ENCODE data around the gene BTBD9.

The BTBD9 gene

GRCh38 chr6:38341496-38341895 lies 298.2 kb downstream of the BTBD9 start:
- Histone ChIP-seq H3K27me3 (ENCODE audit: control insufficient read depth, insufficient read depth, low read length) (no peaks in the 10 kb centered on the region), H3K27ac (ENCODE audit: low read length) (no peak overlapping the region), H3K36me3 (ENCODE audit: control insufficient read depth, insufficient read depth, low read length) (no peaks in the 10 kb centered on the region), H3K4me3 (ENCODE audit: low read length) (no peak overlapping the region), H3K4me1 (ENCODE audit: control insufficient read depth, insufficient read depth, low read length) (no peaks in the 10 kb centered on the region), H3K9me3 (ENCODE audit: control insufficient read depth, insufficient read depth, low read length) (no peaks in the 10 kb centered on the region)
- no peak for DNase-seq (ENCODE audit: low read depth, low spot score)
- WGBS (ENCODE audit: insufficient coverage, insufficient read length): no CpG with 5 or more reads among the region's 1 CpG

GRCh38 chr6:38339914-38340313 lies 299.8 kb downstream of the BTBD9 start:
- H3K27me3 ChIP-seq (ENCODE audit: control insufficient read depth, insufficient read depth, low read length): no peaks in the 10 kb centered on the region
- no CpG with 5 or more reads among the region's 3 CpGs for WGBS (ENCODE audit: insufficient coverage, insufficient read length)
- no peak overlapping the region for H3K27ac ChIP-seq (ENCODE audit: low read length)
- H3K4me1 ChIP-seq (ENCODE audit: control insufficient read depth, insufficient read depth, low read length): no peaks in the 10 kb centered on the region
- no peak overlapping the region for H3K4me3 ChIP-seq (ENCODE audit: low read length)
- no peaks in the 10 kb centered on the region for H3K9me3 ChIP-seq (ENCODE audit: control insufficient read depth, insufficient read depth, low read length)
- DNase-seq (ENCODE audit: low read depth, low spot score): no peak
- H3K36me3 ChIP-seq (ENCODE audit: control insufficient read depth, insufficient read depth, low read length): no peaks in the 10 kb centered on the region

- Histone ChIP-seq H3K27ac (ENCODE audit: low read length) (no peak overlapping the region), H3K9me3 (ENCODE audit: control insufficient read depth, insufficient read depth, low read length) (no peaks in the 10 kb centered on the region), H3K36me3 (ENCODE audit: control insufficient read depth, insufficient read depth, low read length) (no peaks in the 10 kb centered on the region), H3K4me3 (ENCODE audit: low read length) (no peak overlapping the region), H3K4me1 (ENCODE audit: control insufficient read depth, insufficient read depth, low read length) (no peaks in the 10 kb centered on the region), H3K27me3 (ENCODE audit: control insufficient read depth, insufficient read depth, low read length) (no peaks in the 10 kb centered on the region)
- WGBS (ENCODE audit: insufficient coverage, insufficient read length): no CpG with 5 or more reads among the region's 5 CpGs
- DNase-seq (ENCODE audit: low read depth, low spot score): no peak
Measured at GRCh38 chr6:38337819-38338465, 301.8 kb downstream of the BTBD9 start.

- Histone ChIP-seq H3K4me3 (ENCODE audit: low read length) (no peak overlapping the region), H3K27me3 (ENCODE audit: control insufficient read depth, insufficient read depth, low read length) (no peaks in the 10 kb centered on the region), H3K36me3 (ENCODE audit: control insufficient read depth, insufficient read depth, low read length) (no peaks in the 10 kb centered on the region), H3K9me3 (ENCODE audit: control insufficient read depth, insufficient read depth, low read length) (no peaks in the 10 kb centered on the region), H3K27ac (ENCODE audit: low read length) (no peak overlapping the region), H3K4me1 (ENCODE audit: control insufficient read depth, insufficient read depth, low read length) (no peaks in the 10 kb centered on the region)
- DNase-seq (ENCODE audit: low read depth, low spot score): no peak
- no CpG with 5 or more reads among the region's 1 CpG for WGBS (ENCODE audit: insufficient coverage, insufficient read length)
Measured at GRCh38 chr6:38336922-38337321, 302.8 kb downstream of the BTBD9 start.

GRCh38 chr6:38326837-38327236 lies 312.9 kb downstream of the BTBD9 start:
- WGBS (ENCODE audit: insufficient coverage, insufficient read length): no CpG with 5 or more reads among the region's 1 CpG

GRCh38 chr6:38323216-38323615 lies 316.5 kb downstream of the BTBD9 start:
- no peaks in the 10 kb centered on the region for H3K27me3 ChIP-seq (ENCODE audit: control insufficient read depth, insufficient read depth, low read length)
- DNase-seq (ENCODE audit: low read depth, low spot score): no peak

More at GRCh38 chr6:38326837-38327236, 312.9 kb downstream of the BTBD9 start:
- Histone ChIP-seq H3K27me3 (ENCODE audit: control insufficient read depth, insufficient read depth, low read length) (no peaks in the 10 kb centered on the region), H3K4me3 (ENCODE audit: low read length) (no peak overlapping the region), H3K9me3 (ENCODE audit: control insufficient read depth, insufficient read depth, low read length) (no peaks in the 10 kb centered on the region), H3K36me3 (ENCODE audit: control insufficient read depth, insufficient read depth, low read length) (no peaks in the 10 kb centered on the region), H3K4me1 (ENCODE audit: control insufficient read depth, insufficient read depth, low read length) (no peaks in the 10 kb centered on the region), H3K27ac (ENCODE audit: low read length) (no peak overlapping the region)
- DNase-seq (ENCODE audit: low read depth, low spot score): no peak

GRCh38 chr6:38322138-38322537 lies 317.6 kb downstream of the BTBD9 start:
- DNase-seq (ENCODE audit: low read depth, low spot score): no peak
- WGBS (ENCODE audit: insufficient coverage, insufficient read length): no CpG with 5 or more reads among the region's 2 CpGs
- Histone ChIP-seq H3K27me3 (ENCODE audit: control insufficient read depth, insufficient read depth, low read length) (no peaks in the 10 kb centered on the region), H3K36me3 (ENCODE audit: control insufficient read depth, insufficient read depth, low read length) (no peaks in the 10 kb centered on the region), H3K4me3 (ENCODE audit: low read length) (no peak overlapping the region), H3K27ac (ENCODE audit: low read length) (no peak overlapping the region), H3K9me3 (ENCODE audit: control insufficient read depth, insufficient read depth, low read length) (no peaks in the 10 kb centered on the region), H3K4me1 (ENCODE audit: control insufficient read depth, insufficient read depth, low read length) (no peaks in the 10 kb centered on the region)

More at GRCh38 chr6:38323216-38323615, 316.5 kb downstream of the BTBD9 start:
- Histone ChIP-seq H3K4me1 (ENCODE audit: control insufficient read depth, insufficient read depth, low read length) (no peaks in the 10 kb centered on the region), H3K9me3 (ENCODE audit: control insufficient read depth, insufficient read depth, low read length) (no peaks in the 10 kb centered on the region), H3K27ac (ENCODE audit: low read length) (no peak overlapping the region), H3K36me3 (ENCODE audit: control insufficient read depth, insufficient read depth, low read length) (no peaks in the 10 kb centered on the region), H3K4me3 (ENCODE audit: low read length) (no peak overlapping the region)
- no CpG with 5 or more reads among the region's 1 CpG for WGBS (ENCODE audit: insufficient coverage, insufficient read length)

- Histone ChIP-seq H3K27ac (ENCODE audit: low read length) (no peak overlapping the region), H3K4me1 (ENCODE audit: control insufficient read depth, insufficient read depth, low read length) (no peaks in the 10 kb centered on the region), H3K9me3 (ENCODE audit: control insufficient read depth, insufficient read depth, low read length) (no peaks in the 10 kb centered on the region), H3K36me3 (ENCODE audit: control insufficient read depth, insufficient read depth, low read length) (no peaks in the 10 kb centered on the region), H3K4me3 (ENCODE audit: low read length) (no peak overlapping the region), H3K27me3 (ENCODE audit: control insufficient read depth, insufficient read depth, low read length) (no peaks in the 10 kb centered on the region)
- no peak for DNase-seq (ENCODE audit: low read depth, low spot score)
- no CpG with 5 or more reads among the region's 6 CpGs for WGBS (ENCODE audit: insufficient coverage, insufficient read length)
Measured at GRCh38 chr6:38320843-38321242, 318.9 kb downstream of the BTBD9 start.

- H3K9me3 ChIP-seq (ENCODE audit: control insufficient read depth, insufficient read depth, low read length): no peaks in the 10 kb centered on the region
- H3K36me3 ChIP-seq (ENCODE audit: control insufficient read depth, insufficient read depth, low read length): no peaks in the 10 kb centered on the region
- H3K4me1 ChIP-seq (ENCODE audit: control insufficient read depth, insufficient read depth, low read length): no peaks in the 10 kb centered on the region
- no peak for DNase-seq (ENCODE audit: low read depth, low spot score)
- H3K27ac ChIP-seq (ENCODE audit: low read length): no peak overlapping the region
- H3K4me3 ChIP-seq (ENCODE audit: low read length): no peak overlapping the region
- 100% methylated on average over 1 of the region's 3 CpGs for WGBS (ENCODE audit: insufficient coverage, insufficient read length)
- no peaks in the 10 kb centered on the region for H3K27me3 ChIP-seq (ENCODE audit: control insufficient read depth, insufficient read depth, low read length)
Measured at GRCh38 chr6:38320358-38320757, 319.4 kb downstream of the BTBD9 start.

GRCh38 chr6:38319256-38320212 lies 320.2 kb downstream of the BTBD9 start:
- no CpG with 5 or more reads among the region's 11 CpGs for WGBS (ENCODE audit: insufficient coverage, insufficient read length)
- DNase-seq (ENCODE audit: low read depth, low spot score): no peak
- Histone ChIP-seq H3K36me3 (ENCODE audit: control insufficient read depth, insufficient read depth, low read length) (no peaks in the 10 kb centered on the region), H3K27me3 (ENCODE audit: control insufficient read depth, insufficient read depth, low read length) (no peaks in the 10 kb centered on the region), H3K9me3 (ENCODE audit: control insufficient read depth, insufficient read depth, low read length) (no peaks in the 10 kb centered on the region), H3K4me1 (ENCODE audit: control insufficient read depth, insufficient read depth, low read length) (no peaks in the 10 kb centered on the region), H3K27ac (ENCODE audit: low read length) (no peak overlapping the region), H3K4me3 (ENCODE audit: low read length) (no peak overlapping the region)

Data from iPS DF 6.9 (cell line).